GM06990 (cell line): ENCODE results near the gene KIAA1328.

ENCODE experiments used
- DNase-seq: peaks from one replicate; pipeline ENCODE4 v3.0.0-alpha.2; 2011; ENCODE audit not compliant: insufficient read length; ENCODE audit errors: extremely low read depth
- H3K27me3 ChIP-seq: replicated peaks from 2 replicates; pipeline ENCODE4 v1.6.0; 2011; ENCODE audit warnings: low read length; ENCODE audit not compliant: control insufficient read depth, insufficient read depth
- H3K36me3 ChIP-seq: 2 replicates; pipeline ENCODE4 v1.5.1; 2011; ENCODE audit warnings: low read length; ENCODE audit not compliant: control insufficient read depth, insufficient read depth
- H3K4me3 ChIP-seq: replicated peaks from 2 replicates; pipeline ENCODE4 v1.5.1; 2011; ENCODE audit warnings: low read depth, mild to moderate bottlenecking, control low read depth, low read length
- TF ChIP-seq, protein P1 (sequence below): IDR thresholded peaks from 2 replicates; pipeline ENCODE4 v1.5.1; 2011; ENCODE audit warnings: low read length, control low read depth, mild to moderate bottlenecking, inconsistent platforms; ENCODE audit not compliant: insufficient read depth, poor library complexity, severe bottlenecking

Gene KIAA1328

DNA sequence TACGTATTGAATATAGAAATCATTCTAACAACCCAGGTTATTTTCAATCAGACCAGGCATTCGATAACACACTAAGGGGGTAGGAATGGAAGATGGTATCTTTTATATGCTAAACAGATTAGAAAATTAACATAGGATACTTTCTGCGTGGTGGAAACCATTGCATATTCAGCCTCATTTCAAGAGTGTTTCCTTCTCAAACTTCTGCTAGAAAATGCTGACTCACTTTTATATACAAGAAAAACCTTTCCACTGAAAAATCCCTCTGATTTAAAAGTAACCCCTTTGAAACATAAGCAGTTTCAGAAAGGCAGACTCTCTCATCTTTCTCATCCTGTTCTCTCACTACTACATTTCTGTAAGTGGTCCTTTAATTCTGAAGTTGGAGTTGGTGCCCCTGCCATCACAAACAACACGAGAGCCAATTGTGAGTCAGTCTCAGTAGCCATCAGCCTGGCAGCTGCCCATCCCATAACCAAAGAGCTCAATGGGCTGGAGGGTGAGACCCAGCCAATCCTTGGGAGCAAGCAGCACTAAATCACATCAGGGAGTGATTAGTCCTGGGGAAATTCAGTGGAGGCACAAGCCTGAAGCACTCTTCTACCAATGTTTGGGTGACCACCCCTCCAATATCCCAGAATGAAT is 393.5 kb downstream of the KIAA1328 start:
- TF ChIP-seq, protein P1, sequence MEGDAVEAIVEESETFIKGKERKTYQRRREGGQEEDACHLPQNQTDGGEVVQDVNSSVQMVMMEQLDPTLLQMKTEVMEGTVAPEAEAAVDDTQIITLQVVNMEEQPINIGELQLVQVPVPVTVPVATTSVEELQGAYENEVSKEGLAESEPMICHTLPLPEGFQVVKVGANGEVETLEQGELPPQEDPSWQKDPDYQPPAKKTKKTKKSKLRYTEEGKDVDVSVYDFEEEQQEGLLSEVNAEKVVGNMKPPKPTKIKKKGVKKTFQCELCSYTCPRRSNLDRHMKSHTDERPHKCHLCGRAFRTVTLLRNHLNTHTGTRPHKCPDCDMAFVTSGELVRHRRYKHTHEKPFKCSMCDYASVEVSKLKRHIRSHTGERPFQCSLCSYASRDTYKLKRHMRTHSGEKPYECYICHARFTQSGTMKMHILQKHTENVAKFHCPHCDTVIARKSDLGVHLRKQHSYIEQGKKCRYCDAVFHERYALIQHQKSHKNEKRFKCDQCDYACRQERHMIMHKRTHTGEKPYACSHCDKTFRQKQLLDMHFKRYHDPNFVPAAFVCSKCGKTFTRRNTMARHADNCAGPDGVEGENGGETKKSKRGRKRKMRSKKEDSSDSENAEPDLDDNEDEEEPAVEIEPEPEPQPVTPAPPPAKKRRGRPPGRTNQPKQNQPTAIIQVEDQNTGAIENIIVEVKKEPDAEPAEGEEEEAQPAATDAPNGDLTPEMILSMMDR, result no peak
- Histone ChIP-seq H3K4me3 (no peak overlapping the region), H3K27me3 (no peaks in the 10 kb centered on the region), H3K36me3 (no peaks in the 10 kb centered on the region)
- DNase-seq, result no peak

DNA sequence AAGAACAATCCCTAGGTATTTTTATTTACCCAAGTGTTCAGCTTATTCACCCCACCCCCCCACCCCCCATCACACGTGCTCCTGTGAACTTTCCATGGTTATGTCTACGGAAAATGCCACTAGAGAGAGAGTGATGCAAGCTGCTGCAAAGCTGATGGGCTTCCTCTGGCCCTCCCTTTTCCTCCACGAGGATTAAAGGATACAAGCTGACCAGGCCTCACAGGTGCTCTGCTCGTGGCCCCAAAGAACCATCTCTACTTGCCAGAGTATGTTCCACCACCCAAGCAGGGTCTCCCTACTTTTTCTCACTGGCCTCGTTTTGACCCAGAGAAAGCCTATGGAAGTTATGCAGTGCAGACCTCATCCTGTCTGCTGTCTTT is 394.1 kb downstream of the KIAA1328 start:
- Histone ChIP-seq H3K27me3 (no peaks in the 10 kb centered on the region), H3K36me3 (no peaks in the 10 kb centered on the region), H3K4me3 (no peak overlapping the region)
- TF ChIP-seq, protein P1, result no peak
- DNase-seq, result no peak

DNA sequence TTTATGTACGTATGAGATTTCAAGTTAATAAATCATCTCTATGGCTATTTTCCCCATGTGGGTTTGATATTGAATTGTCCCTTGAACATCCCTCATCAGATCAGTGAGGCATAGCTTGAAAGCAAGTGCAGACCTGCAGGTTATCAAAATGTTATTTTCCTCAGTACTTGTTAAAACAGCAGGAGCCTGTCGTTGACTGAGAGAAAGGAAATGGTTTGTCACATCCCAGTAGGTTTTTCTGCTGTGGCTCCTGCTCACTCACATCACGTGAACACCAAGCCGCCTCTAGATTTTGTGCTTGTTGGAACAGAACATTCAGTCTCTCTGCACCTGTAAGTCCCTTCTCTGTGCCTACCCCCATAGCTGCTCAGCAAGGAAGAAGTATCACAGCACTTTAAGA is 396.4 kb downstream of the KIAA1328 start:
- H3K36me3 ChIP-seq, result no peaks in the 10 kb centered on the region
- TF ChIP-seq, protein P1, result no peak
- DNase-seq, result no peak
- H3K27me3 ChIP-seq, result no peaks in the 10 kb centered on the region
- H3K4me3 ChIP-seq, result no peak overlapping the region

DNA sequence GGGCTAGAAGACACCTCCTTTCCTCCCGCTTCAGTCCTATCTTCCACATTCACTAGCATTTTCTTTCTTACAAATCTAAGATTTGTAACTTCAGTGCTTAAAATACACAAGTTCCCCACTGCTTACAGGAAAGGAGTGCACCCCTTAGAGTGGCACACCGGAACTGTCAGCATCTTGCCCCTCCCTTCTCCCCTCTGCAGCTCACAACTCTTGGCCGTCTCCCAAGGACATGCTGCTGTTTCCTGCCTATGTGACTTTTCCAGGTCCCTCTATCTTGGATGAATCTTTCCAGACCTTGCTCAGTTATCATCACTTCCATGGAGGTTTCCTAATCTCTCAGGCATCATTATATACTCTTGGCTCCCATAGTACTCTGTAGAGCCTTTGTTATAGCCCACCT is 401.8 kb downstream of the KIAA1328 start:
- DNase-seq, result no peak
- TF ChIP-seq, protein P1, result no peak
- H3K4me3 ChIP-seq, result no peak overlapping the region
- H3K27me3 ChIP-seq, result no peaks in the 10 kb centered on the region
- no peaks in the 10 kb centered on the region for H3K36me3 ChIP-seq

DNA sequence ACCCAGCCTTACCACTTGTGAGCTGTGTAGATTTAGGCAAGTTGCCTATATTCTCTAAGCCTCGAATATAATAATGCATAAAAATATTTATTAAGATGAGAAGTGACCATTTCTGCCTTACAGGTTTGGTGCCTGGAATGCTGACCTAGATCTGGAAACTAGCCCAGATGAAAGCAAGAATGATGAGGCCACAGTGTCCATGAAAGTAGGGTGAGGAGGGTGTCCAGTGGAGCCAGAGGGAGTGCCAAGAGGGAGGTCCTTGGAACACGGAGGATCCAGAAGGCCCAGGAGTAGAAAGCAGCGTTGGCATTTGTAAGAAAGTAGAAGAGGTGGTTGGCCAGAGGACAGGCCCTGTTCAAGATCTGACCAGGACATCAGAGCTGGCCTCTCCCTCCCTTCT is 402.3 kb downstream of the KIAA1328 start:
- Histone ChIP-seq H3K4me3 (no peak overlapping the region), H3K36me3 (no peaks in the 10 kb centered on the region), H3K27me3 (no peaks in the 10 kb centered on the region)
- DNase-seq, result no peak
- TF ChIP-seq, protein P1, result no peak

DNA sequence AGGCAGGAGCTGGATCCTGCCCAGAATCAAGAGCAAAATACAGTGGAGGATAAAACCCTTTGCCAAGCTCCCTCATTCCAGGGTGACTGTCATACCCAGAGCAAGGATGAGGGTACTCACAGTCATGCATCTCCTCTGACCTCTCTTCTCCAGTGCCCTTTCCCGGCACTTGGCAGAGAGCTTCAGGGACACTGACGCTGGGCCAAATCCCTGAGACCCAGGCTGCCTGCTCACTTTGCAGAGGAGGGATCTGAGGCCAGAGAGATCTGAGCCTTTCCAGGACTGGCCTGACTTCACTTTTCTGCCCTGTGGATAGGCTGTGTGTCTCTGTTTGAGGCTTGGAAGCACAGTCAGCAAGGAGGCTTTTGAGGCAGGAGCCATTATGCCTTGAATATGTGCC is 406.7 kb downstream of the KIAA1328 start:
- no peak overlapping the region for H3K4me3 ChIP-seq
- H3K36me3 ChIP-seq, result no peaks in the 10 kb centered on the region
- H3K27me3 ChIP-seq, result no peaks in the 10 kb centered on the region
- DNase-seq, result no peak
- TF ChIP-seq, protein P1, result no peak
